Lung (tissue), 12 donors: ENCODE results near the gene LDLRAD4. TPM values are rescaled to one million over a fixed set of nuclear protein-coding genes. Genes with fewer than 3 reads are reported as not detected.

Experiments used
- ATAC-seq: fragments of 200-7000 bp; cut with Tn5 transposase; one replicate; pipeline ENCODE4 v1.9.1; 2020; ENCODE audit warnings: moderate number of reproducible peaks; ENCODE audit not compliant: insufficient read depth, low FRiP score
- DNase-seq, 3 donors: peaks; one replicate each; pipeline ENCODE4 v3.0.0-alpha.2; 2013 to 2017
- H3K27ac ChIP-seq, 2 donors: one replicate each; pipeline ENCODE4 v1.5.1; 2013; ENCODE audit warnings: mild to moderate bottlenecking in 2 of 2, moderate library complexity in 2 of 2, control low read depth in 1 of 2, inconsistent platforms in 1 of 2, low read depth in 1 of 2, low read length in 1 of 2
- H3K27me3 ChIP-seq, 3 donors: one replicate each; pipeline ENCODE4 v1.5.1; 2013; ENCODE audit warnings: low read length in 2 of 3; ENCODE audit not compliant: control insufficient read depth in 3 of 3, insufficient read depth in 3 of 3
- H3K36me3 ChIP-seq, 4 donors: one replicate each; pipeline ENCODE4 v1.5.1; 2013; ENCODE audit warnings: low read length in 4 of 4, mild to moderate bottlenecking in 1 of 4, moderate library complexity in 1 of 4; ENCODE audit not compliant: control insufficient read depth in 4 of 4, insufficient read depth in 4 of 4
- H3K4me1 ChIP-seq, 5 donors: one replicate each; pipeline ENCODE4 v1.5.1; 2013; ENCODE audit warnings: low read length in 5 of 5, mild to moderate bottlenecking in 2 of 5, moderate library complexity in 1 of 5; ENCODE audit not compliant: control insufficient read depth in 5 of 5, insufficient read depth in 5 of 5
- H3K4me3 ChIP-seq: one replicate; pipeline ENCODE4 v1.5.1; 2013; ENCODE audit warnings: mild to moderate bottlenecking, control low read depth, moderate library complexity
- H3K9ac ChIP-seq, 2 donors: one replicate each; pipeline ENCODE4 v1.5.1; 2013; ENCODE audit warnings: low read length in 2 of 2, control low read depth in 1 of 2; ENCODE audit not compliant: insufficient read depth in 1 of 2
- H3K9me3 ChIP-seq, 4 donors: one replicate each; pipeline ENCODE4 v1.5.1; 2013; ENCODE audit warnings: low read length in 3 of 4, mild to moderate bottlenecking in 1 of 4, moderate library complexity in 1 of 4; ENCODE audit not compliant: control insufficient read depth in 4 of 4, insufficient read depth in 3 of 4
- WGBS, 2 donors: extraction: QIAGEN DNeasy Blood & Tissue Kit; methylation state at CpG; one replicate each; pipeline ENCODE4 v1.1.7; 2013; 5-methylcytosine and 5-hydroxymethylcytosine counted together
- polyA plus RNA-seq, 2 donors: library from polyadenylated mRNA; stranded (reverse); fragments of 200-250 nt; gene quantifications; one replicate each; pipeline ENCODE4 v1.2.1, GENCODE V29; 2013
- total RNA-seq, 2 donors: library from RNA; depleted of rRNA in 1 of 2; stranded (reverse); fragments of >200 nt in 1 of 2; gene quantifications; one replicate each; pipeline ENCODE4 v1.2.1, GENCODE V29; 2014 to 2021
- TF ChIP-seq, protein P1 (sequence below): IDR thresholded peaks from 2 replicates; pipeline ENCODE4 v1.5.1; 2012; ENCODE audit warnings: mild to moderate bottlenecking; ENCODE audit errors: control extremely low read depth, extremely low read depth
- donor health status: control.
- donor health status: control.
- donor health status: Bipolar disorder and iron deficiency.
- donor health status: healthy.
- donor health status: DM: yes; HTN: yes; CAD: no.

LDLRAD4 gene
- total and polyA plus RNA-seq, 4 donors: 3.2 to 62.4 (median 19.9) TPM

DNA sequence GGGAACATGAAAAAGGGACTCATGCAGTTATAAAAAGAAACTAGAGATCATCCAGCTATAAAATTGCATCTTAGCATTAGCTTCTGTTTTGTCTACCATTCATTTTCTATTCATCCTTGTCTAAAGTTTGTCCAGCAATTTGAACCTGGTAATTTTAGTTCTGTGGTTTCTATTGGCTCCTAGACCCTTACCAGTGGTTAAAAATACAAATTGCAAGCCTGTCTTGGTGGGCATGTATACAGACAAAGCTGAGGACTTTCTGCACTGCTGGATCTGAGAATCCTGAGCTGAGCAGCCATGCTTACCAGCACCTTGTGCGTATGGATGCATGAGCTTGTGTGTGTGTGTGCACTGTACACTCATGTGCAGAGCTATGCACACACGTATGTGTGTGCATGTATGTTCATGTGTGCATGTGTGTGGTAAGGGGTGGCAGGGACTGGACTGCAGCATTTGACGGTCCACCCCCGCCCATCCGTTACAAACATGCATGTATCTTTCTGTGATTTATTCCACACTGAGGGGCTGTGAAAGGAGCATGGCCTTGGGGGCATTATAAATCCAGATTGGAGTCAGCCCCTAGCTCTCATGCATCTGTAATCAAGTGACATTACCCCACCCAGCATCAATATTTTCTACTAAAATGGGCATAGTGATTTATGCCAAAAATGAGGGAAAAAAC lies 363.1 kb downstream of the LDLRAD4 start:
- TF ChIP-seq, protein P1, sequence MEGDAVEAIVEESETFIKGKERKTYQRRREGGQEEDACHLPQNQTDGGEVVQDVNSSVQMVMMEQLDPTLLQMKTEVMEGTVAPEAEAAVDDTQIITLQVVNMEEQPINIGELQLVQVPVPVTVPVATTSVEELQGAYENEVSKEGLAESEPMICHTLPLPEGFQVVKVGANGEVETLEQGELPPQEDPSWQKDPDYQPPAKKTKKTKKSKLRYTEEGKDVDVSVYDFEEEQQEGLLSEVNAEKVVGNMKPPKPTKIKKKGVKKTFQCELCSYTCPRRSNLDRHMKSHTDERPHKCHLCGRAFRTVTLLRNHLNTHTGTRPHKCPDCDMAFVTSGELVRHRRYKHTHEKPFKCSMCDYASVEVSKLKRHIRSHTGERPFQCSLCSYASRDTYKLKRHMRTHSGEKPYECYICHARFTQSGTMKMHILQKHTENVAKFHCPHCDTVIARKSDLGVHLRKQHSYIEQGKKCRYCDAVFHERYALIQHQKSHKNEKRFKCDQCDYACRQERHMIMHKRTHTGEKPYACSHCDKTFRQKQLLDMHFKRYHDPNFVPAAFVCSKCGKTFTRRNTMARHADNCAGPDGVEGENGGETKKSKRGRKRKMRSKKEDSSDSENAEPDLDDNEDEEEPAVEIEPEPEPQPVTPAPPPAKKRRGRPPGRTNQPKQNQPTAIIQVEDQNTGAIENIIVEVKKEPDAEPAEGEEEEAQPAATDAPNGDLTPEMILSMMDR: no peak
- ATAC-seq (no peak), DNase-seq (no peak)
- 96 to 100% methylated on average over 5 of the region's 5 CpGs for WGBS, 2 donors
- no peaks in the 10 kb centered on the region for H3K36me3 ChIP-seq
- H3K9me3 ChIP-seq: peaks cover 0 to 4% (median 0%) of the 10 kb centered on the region in 4 donors
- no peak overlapping the region for H3K27ac ChIP-seq
- peaks cover 0 to 11% (median 3%) of the 10 kb centered on the region in 5 donors for H3K4me1 ChIP-seq
- no peaks in the 10 kb centered on the region for H3K27me3 ChIP-seq
- H3K4me3 ChIP-seq: no peak overlapping the region
- H3K9ac ChIP-seq: no peak overlapping the region

DNA sequence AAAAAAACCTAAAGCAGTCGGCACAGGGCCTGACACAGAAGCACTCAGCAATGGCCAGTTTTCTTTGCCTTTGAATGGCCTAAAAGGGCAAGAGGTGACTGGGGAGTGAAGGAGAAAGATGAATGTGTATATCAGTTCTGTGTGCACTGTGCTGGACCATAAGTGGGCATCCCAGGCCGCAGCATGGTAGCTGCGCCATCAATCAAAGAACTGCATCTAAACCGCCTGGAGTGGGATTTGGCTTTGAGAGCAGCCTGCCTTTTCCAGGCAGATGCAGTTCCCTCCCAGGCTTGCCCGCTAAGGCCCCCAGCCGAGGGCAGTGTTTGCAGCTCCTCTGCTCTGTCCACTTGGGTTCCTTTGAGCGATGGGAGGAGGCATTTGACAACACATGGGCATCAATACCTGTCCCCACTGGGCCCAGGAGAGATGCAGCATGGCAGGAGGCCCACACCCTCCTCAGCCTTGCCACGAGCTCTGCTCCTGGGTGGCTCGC lies 363.7 kb downstream of the LDLRAD4 start:
- ATAC-seq: no peak
- TF ChIP-seq, protein P1: no peak
- H3K27ac ChIP-seq: no peak overlapping the region
- peaks cover 0 to 11% (median 3%) of the 10 kb centered on the region in 5 donors for H3K4me1 ChIP-seq
- H3K27me3 ChIP-seq: no peaks in the 10 kb centered on the region
- no peak overlapping the region for H3K9ac ChIP-seq
- H3K36me3 ChIP-seq: no peaks in the 10 kb centered on the region
- H3K9me3 ChIP-seq: peaks cover 0 to 4% (median 0%) of the 10 kb centered on the region in 4 donors
- no peak overlapping the region for H3K4me3 ChIP-seq
- 90 to 96% methylated on average over 9 of the region's 9 CpGs for WGBS, 2 donors
- no peak for DNase-seq

DNA sequence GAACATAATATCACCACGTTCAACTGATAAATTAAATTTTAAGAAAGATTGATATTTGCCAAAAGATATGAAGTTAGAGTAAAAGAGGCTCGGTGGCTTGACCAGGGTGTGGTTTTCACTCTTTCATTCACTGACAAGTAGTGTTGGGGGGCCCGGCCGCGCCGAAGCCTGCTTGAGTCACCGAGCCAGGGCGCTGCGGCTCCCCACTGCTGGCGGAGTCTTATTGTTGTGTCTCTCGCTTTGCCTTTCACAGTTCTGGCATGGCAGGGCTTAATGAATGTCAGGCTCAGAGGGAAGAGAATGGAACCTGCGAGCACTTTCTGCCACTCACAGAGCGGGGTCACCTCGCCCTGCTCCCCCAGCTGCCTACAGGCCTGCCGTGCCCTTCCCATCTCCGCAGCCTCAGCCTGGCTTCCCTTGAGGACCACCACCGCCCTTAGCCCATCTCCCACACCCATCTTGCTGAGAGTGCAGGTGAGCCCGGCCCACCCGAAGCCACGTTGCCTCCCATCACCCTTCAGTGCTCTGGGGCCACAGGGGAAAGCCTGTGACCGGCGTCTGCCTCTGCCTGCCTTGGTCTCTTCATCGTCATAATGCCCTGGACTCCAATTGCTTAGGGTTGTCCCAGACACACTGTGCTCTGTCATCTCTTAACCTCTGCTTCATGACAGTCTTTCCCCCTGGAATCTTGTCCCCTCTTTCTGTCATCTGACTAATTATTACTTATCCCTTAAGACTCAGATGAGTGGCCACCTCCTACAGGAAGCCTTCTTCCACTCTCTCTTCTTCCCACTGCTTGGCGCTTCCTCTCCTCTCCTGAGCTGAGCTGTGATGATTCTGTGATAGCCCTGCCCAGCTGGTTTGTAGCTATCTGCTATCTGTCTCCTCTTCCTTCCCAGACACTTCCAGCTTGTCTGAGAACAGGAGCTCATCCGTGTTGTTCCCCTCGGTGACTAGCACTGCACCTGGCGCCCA lies 365.3 kb downstream of the LDLRAD4 start:
- Histone ChIP-seq H3K4me3 (no peak overlapping the region), H3K4me1 (peaks cover 0 to 11% (median 3%) of the 10 kb centered on the region in 5 donors), H3K27me3 (no peaks in the 10 kb centered on the region), H3K27ac (peak overlapping the region in 1 of 2 donors; percentile 18), H3K9ac (no peak overlapping the region), H3K9me3 (peaks cover 0 to 4% (median 0%) of the 10 kb centered on the region in 4 donors), H3K36me3 (no peaks in the 10 kb centered on the region)
- TF ChIP-seq, protein P1: no peak
- DNase-seq (no peak), ATAC-seq (no peak)
- 93 to 95% methylated on average over 26 to 27 of the region's 27 CpGs for WGBS, 2 donors
